ENCODE measurements around the gene MACROH2A1.

MACROH2A1 gene

DNA sequence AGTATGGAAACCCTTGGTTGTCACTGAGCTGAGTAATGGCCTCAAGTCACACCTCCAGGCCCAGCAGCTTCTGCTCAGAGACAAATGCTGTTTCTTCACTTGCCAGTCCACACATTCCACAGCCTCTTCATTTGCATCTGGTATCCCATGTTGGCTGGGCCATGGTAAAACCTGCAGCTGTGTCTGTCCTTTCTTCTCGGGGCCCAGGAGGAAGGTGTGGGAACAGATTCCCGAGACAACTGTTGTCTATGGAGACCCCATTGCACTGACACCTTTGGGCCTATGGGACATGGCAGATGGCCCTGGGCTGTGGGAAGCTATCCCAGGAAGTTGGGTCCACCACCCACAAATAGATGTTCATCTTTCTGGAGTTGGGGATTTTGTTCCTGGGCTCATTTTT, 85.1 kb downstream of the MACROH2A1 start:
- no peak overlapping the region for H3K4me3 ChIP-seq (ENCODE audit: insufficient read length, low read depth)
- H3K9ac ChIP-seq (ENCODE audit: insufficient read length, low read depth): no peak overlapping the region
- no peak for DNase-seq (ENCODE audit: low read depth, low spot score)
- no peaks in the 10 kb centered on the region for H3K4me1 ChIP-seq (ENCODE audit: insufficient read depth, insufficient read length)
- no peaks in the 10 kb centered on the region for H3K9me3 ChIP-seq (ENCODE audit: insufficient read depth, low read length)
- H3K36me3 ChIP-seq (ENCODE audit: insufficient read depth, insufficient read length, low read length): no peaks in the 10 kb centered on the region
- TF ChIP-seq ZNF274 (IDR thresholded peaks at IDR 0.05; ENCODE audit: low read depth, low read length) (no peak), SUZ12 (IDR thresholded peaks at IDR 0.05; ENCODE audit: extremely low read depth, insufficient read depth, insufficient read length) (no peak), YY1 (IDR thresholded peaks at IDR 0.05; ENCODE audit: insufficient read depth, insufficient read length) (no peak)
- no peaks in the 10 kb centered on the region for H3K27me3 ChIP-seq (ENCODE audit: insufficient read depth, insufficient read length)

DNA sequence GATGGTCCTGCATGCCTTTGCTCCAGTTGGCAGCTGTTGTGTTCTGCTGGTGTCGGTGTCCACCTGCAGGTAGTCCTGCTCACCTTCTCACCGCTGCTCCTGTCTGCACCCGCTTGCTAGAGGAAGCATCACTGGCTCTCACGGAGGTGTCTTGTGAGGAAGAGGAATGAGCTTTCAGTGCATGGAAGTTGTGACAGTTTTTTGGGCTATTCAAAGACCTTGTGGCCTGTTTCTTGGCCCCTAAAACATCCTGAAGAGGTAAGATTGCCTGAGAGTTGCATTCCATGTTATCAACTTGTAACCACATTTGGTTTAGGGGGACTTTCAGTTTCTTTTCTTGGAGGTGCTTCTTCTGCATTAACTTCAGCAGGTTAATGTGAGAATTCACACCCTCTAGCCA, 85.6 kb downstream of the MACROH2A1 start:
- Histone ChIP-seq H3K4me3 (ENCODE audit: insufficient read length, low read depth) (no peak overlapping the region), H3K4me1 (ENCODE audit: insufficient read depth, insufficient read length) (no peaks in the 10 kb centered on the region), H3K9ac (ENCODE audit: insufficient read length, low read depth) (no peak overlapping the region), H3K9me3 (ENCODE audit: insufficient read depth, low read length) (no peaks in the 10 kb centered on the region), H3K27me3 (ENCODE audit: insufficient read depth, insufficient read length) (no peaks in the 10 kb centered on the region), H3K36me3 (ENCODE audit: insufficient read depth, insufficient read length, low read length) (no peaks in the 10 kb centered on the region)
- TF ChIP-seq SUZ12 (IDR thresholded peaks at IDR 0.05; ENCODE audit: extremely low read depth, insufficient read depth, insufficient read length) (no peak), ZNF274 (IDR thresholded peaks at IDR 0.05; ENCODE audit: low read depth, low read length) (no peak), YY1 (IDR thresholded peaks at IDR 0.05; ENCODE audit: insufficient read depth, insufficient read length) (no peak)
- no peak for DNase-seq (ENCODE audit: low read depth, low spot score)

DNA sequence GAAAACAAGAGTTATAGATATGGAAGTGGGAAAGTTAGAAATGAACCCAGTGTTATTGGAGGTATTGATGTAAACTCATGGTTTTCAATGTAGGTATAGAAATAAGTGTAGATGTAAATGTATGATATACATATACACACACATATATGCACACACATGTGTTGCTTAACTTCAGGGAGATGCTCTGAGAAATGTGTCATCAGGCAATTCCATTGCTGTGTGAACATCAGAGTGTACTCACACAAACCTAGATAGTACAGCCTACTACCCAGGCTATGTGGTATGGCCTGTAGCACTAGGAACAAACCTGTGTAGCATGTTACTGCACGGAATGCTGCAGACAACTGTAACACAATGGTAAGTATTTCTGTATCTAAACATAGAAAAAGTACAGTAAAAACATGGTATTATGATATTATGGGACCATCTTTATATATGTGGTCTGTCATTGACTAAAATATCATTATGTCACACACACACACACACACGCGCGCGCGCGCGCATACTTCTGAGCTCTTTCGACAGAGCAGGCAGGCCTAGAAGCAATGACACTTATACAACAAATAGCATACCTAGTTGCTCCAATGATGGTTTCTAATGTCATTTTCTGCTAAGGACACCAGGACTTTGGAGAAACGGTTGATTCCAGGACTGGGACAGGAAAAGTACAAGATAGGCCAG, 86.6 kb downstream of the MACROH2A1 start:
- TF ChIP-seq SUZ12 (IDR thresholded peaks at IDR 0.05; ENCODE audit: extremely low read depth, insufficient read depth, insufficient read length) (no peak), YY1 (IDR thresholded peaks at IDR 0.05; ENCODE audit: insufficient read depth, insufficient read length) (no peak), ZNF274 (IDR thresholded peaks at IDR 0.05; ENCODE audit: low read depth, low read length) (no peak)
- H3K4me3 ChIP-seq (ENCODE audit: insufficient read length, low read depth): no peak overlapping the region
- no peak for DNase-seq (ENCODE audit: low read depth, low spot score)

GRCh38 chr5:135310328-135310989, 88.6 kb downstream of the MACROH2A1 start:
- Histone ChIP-seq H3K4me3 (ENCODE audit: insufficient read length, low read depth) (no peak overlapping the region), H3K36me3 (ENCODE audit: insufficient read depth, insufficient read length, low read length) (no peaks in the 10 kb centered on the region), H3K27me3 (ENCODE audit: insufficient read depth, insufficient read length) (no peaks in the 10 kb centered on the region), H3K9ac (ENCODE audit: insufficient read length, low read depth) (no peak overlapping the region), H3K9me3 (ENCODE audit: insufficient read depth, low read length) (no peaks in the 10 kb centered on the region), H3K4me1 (ENCODE audit: insufficient read depth, insufficient read length) (peaks cover 2% of the 10 kb centered on the region)
- TF ChIP-seq ZNF274 (IDR thresholded peaks at IDR 0.05; ENCODE audit: low read depth, low read length) (no peak), SUZ12 (IDR thresholded peaks at IDR 0.05; ENCODE audit: extremely low read depth, insufficient read depth, insufficient read length) (no peak), YY1 (IDR thresholded peaks at IDR 0.05; ENCODE audit: insufficient read depth, insufficient read length) (no peak)
- DNase-seq (ENCODE audit: low read depth, low spot score): no peak

More for the DNA sequence above, 86.6 kb downstream of the MACROH2A1 start:
- H3K9me3 ChIP-seq (ENCODE audit: insufficient read depth, low read length): no peaks in the 10 kb centered on the region
- no peaks in the 10 kb centered on the region for H3K27me3 ChIP-seq (ENCODE audit: insufficient read depth, insufficient read length)
- no peak overlapping the region for H3K9ac ChIP-seq (ENCODE audit: insufficient read length, low read depth)
- no peaks in the 10 kb centered on the region for H3K36me3 ChIP-seq (ENCODE audit: insufficient read depth, insufficient read length, low read length)
- peaks cover 2% of the 10 kb centered on the region for H3K4me1 ChIP-seq (ENCODE audit: insufficient read depth, insufficient read length)

DNA sequence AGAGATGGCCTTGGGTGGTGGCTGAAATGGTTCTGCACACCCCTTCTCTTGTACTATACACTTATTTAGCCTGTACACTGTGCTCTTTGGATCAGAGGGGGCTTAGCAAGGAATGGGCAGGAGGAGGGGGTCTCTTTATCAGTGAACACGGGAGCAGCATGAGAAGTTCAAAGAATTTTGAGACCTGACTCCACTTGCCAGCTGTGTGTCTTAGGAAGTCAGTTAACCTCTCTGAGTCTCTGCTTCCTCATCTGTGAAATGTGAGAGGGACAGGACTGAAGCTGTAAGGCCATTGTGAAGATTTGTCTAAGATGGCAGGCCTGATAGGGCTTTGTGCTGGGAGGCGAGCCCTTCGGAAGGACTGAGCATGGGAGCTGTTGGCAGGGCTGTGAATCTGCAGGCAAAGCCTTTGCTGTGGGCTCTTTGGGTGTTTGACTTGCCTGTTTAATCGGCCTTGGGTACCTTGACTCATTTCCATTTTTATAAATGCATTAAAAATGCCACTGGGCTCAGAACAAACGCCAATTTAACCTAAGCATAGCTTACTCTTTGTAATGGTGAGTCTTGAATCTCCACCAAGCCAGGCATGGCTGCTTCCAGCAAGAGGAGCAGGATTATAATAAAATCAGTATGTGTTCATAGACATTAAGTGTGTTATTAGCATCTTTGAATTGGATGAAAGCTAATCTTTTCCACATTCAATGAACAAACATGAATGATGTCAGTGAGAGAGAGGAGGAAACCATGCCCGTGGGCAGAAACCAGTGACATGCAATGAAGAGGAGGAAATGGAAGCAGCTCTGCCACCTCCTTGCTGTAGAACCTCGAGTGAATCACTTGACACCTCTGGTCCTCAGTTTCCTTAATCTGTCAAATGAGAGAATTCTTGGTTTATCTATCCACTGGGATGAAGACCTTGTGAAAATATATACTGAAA, 89.4 kb downstream of the MACROH2A1 start:
- no peak for DNase-seq (ENCODE audit: low read depth, low spot score)
- no peaks in the 10 kb centered on the region for H3K27me3 ChIP-seq (ENCODE audit: insufficient read depth, insufficient read length)
- H3K9me3 ChIP-seq (ENCODE audit: insufficient read depth, low read length): no peaks in the 10 kb centered on the region
- no peaks in the 10 kb centered on the region for H3K36me3 ChIP-seq (ENCODE audit: insufficient read depth, insufficient read length, low read length)
- no peak overlapping the region for H3K9ac ChIP-seq (ENCODE audit: insufficient read length, low read depth)
- H3K4me1 ChIP-seq (ENCODE audit: insufficient read depth, insufficient read length): peaks cover 2% of the 10 kb centered on the region
- H3K4me3 ChIP-seq (ENCODE audit: insufficient read length, low read depth): no peak overlapping the region
- TF ChIP-seq SUZ12 (IDR thresholded peaks at IDR 0.05; ENCODE audit: extremely low read depth, insufficient read depth, insufficient read length): no peak
- no peak for TF ChIP-seq ZNF274 (IDR thresholded peaks at IDR 0.05; ENCODE audit: low read depth, low read length)
- no peak for TF ChIP-seq YY1 (IDR thresholded peaks at IDR 0.05; ENCODE audit: insufficient read depth, insufficient read length)

GRCh38 chr5:135308752-135309151, 90.3 kb downstream of the MACROH2A1 start:
- no peak for DNase-seq (ENCODE audit: low read depth, low spot score)

More at GRCh38 chr5:135308752-135309151, 90.3 kb downstream of the MACROH2A1 start:
- no peaks in the 10 kb centered on the region for H3K36me3 ChIP-seq (ENCODE audit: insufficient read depth, insufficient read length, low read length)
- H3K9ac ChIP-seq (ENCODE audit: insufficient read length, low read depth): no peak overlapping the region
- H3K27me3 ChIP-seq (ENCODE audit: insufficient read depth, insufficient read length): no peaks in the 10 kb centered on the region
- H3K9me3 ChIP-seq (ENCODE audit: insufficient read depth, low read length): no peaks in the 10 kb centered on the region
- H3K4me3 ChIP-seq (ENCODE audit: insufficient read length, low read depth): no peak overlapping the region
- peaks cover 2% of the 10 kb centered on the region for H3K4me1 ChIP-seq (ENCODE audit: insufficient read depth, insufficient read length)
- TF ChIP-seq ZNF274 (IDR thresholded peaks at IDR 0.05; ENCODE audit: low read depth, low read length): no peak
- no peak for TF ChIP-seq SUZ12 (IDR thresholded peaks at IDR 0.05; ENCODE audit: extremely low read depth, insufficient read depth, insufficient read length)
- TF ChIP-seq YY1 (IDR thresholded peaks at IDR 0.05; ENCODE audit: insufficient read depth, insufficient read length): no peak
